Mesenchymal stem cell (in vitro differentiated cells and primary cell): ENCODE results near the gene KCNQ4.

Source experiments
- DNase-seq: peaks from one replicate; pipeline ENCODE4 v3.0.0-alpha.2; 2013
- H2AFZ ChIP-seq: one replicate; pipeline ENCODE4 v1.6.1; 2013; ENCODE audit warnings: low read depth, mild to moderate bottlenecking, control low read depth, inconsistent platforms, low read length, moderate library complexity
- H2AK5ac ChIP-seq: 2 replicates; pipeline ENCODE4 v1.6.1; 2013; ENCODE audit warnings: low read length, moderate library complexity, mild to moderate bottlenecking, inconsistent platforms; ENCODE audit not compliant: severe bottlenecking
- H2BK120ac ChIP-seq: one replicate; pipeline ENCODE4 v1.6.1; 2013; ENCODE audit warnings: low read depth, mild to moderate bottlenecking, inconsistent platforms, low read length, moderate library complexity
- H2BK12ac ChIP-seq, 2 experiments: one replicate each; pipeline ENCODE4 v1.6.1; 2013; ENCODE audit warnings: inconsistent platforms in 2 of 2, low read length in 2 of 2, mild to moderate bottlenecking in 2 of 2, moderate library complexity in 2 of 2, control low read depth in 1 of 2
- H2BK15ac ChIP-seq: one replicate; pipeline ENCODE4 v1.6.1; 2013; ENCODE audit warnings: mild to moderate bottlenecking, low read depth, inconsistent platforms; ENCODE audit not compliant: poor library complexity, severe bottlenecking
- H2BK5ac ChIP-seq: 2 replicates; pipeline ENCODE4 v1.6.1; 2013; ENCODE audit warnings: low read depth, mild to moderate bottlenecking, low read length, control low read depth, inconsistent platforms; ENCODE audit not compliant: poor library complexity, severe bottlenecking
- H3K14ac ChIP-seq, 2 experiments: one replicate each; pipeline ENCODE4 v1.6.1; 2013; ENCODE audit warnings: inconsistent platforms in 2 of 2, low read length in 2 of 2, control low read depth in 1 of 2, mild to moderate bottlenecking in 1 of 2, moderate library complexity in 1 of 2
- H3K18ac ChIP-seq, 2 experiments: one replicate each; pipeline ENCODE4 v1.6.1; 2013; ENCODE audit warnings: inconsistent platforms in 2 of 2, low read length in 2 of 2, control low read depth in 1 of 2, low read depth in 1 of 2, mild to moderate bottlenecking in 1 of 2
- H3K23ac ChIP-seq, 2 experiments: one replicate each; pipeline ENCODE4 v1.6.1; 2013; ENCODE audit warnings: inconsistent platforms in 2 of 2, low read length in 2 of 2, mild to moderate bottlenecking in 2 of 2, moderate library complexity in 2 of 2, control low read depth in 1 of 2
- H3K27ac ChIP-seq: 2 replicates; pipeline ENCODE4 v1.5.1; 2013; ENCODE audit warnings: mild to moderate bottlenecking, moderate library complexity, low read length, control low read depth, inconsistent platforms; ENCODE audit not compliant: poor library complexity, severe bottlenecking
- H3K27me3 ChIP-seq, 2 experiments: 2 replicates each; pipeline versions ENCODE4 v1.6.1 to v1.7.0; 2013; ENCODE audit warnings: low read length in 2 of 2, mild to moderate bottlenecking in 2 of 2, moderate library complexity in 2 of 2, control low read depth in 1 of 2, inconsistent platforms in 1 of 2; ENCODE audit not compliant: control insufficient read depth in 1 of 2, insufficient read depth in 1 of 2
- H3K36me3 ChIP-seq, 2 experiments: 2 replicates each; pipeline versions ENCODE4 v1.6.1 to v1.7.0; 2013; ENCODE audit warnings: low read length in 2 of 2, control low read depth in 1 of 2, inconsistent platforms in 1 of 2, low read depth in 1 of 2, mild to moderate bottlenecking in 1 of 2; ENCODE audit not compliant: insufficient read depth in 2 of 2, control insufficient read depth in 1 of 2
- H3K4ac ChIP-seq, 2 experiments: one replicate each; pipeline ENCODE4 v1.6.1; 2013; ENCODE audit warnings: inconsistent platforms in 2 of 2, low read length in 2 of 2, mild to moderate bottlenecking in 2 of 2, moderate library complexity in 2 of 2, control low read depth in 1 of 2, low read depth in 1 of 2
- H3K4me1 ChIP-seq: 2 replicates; pipeline ENCODE4 v1.6.1; 2013; ENCODE audit warnings: low read depth, low read length, control low read depth; ENCODE audit not compliant: control insufficient read depth, insufficient read depth
- H3K4me2 ChIP-seq: 2 replicates; pipeline ENCODE4 v1.6.1; 2013; ENCODE audit warnings: low read length, mild to moderate bottlenecking, inconsistent platforms; ENCODE audit not compliant: poor library complexity, severe bottlenecking
- H3K4me3 ChIP-seq, 2 experiments: 2 replicates each; pipeline versions ENCODE4 v1.5.1 to v1.7.0; 2013; ENCODE audit warnings: low read length in 2 of 2, mild to moderate bottlenecking in 2 of 2, control low read depth in 1 of 2, low read depth in 1 of 2; ENCODE audit not compliant: insufficient read depth in 1 of 2
- H3K79me1 ChIP-seq: replicated peaks from 2 replicates; pipeline ENCODE4 v1.6.1; 2013; ENCODE audit warnings: mild to moderate bottlenecking, control low read depth, low read length, inconsistent platforms; ENCODE audit not compliant: poor library complexity, severe bottlenecking
- H3K9ac ChIP-seq: 2 replicates; pipeline ENCODE4 v1.7.0; 2013; ENCODE audit warnings: mild to moderate bottlenecking, low read length, moderate library complexity
- H3K9me3 ChIP-seq: 2 replicates; pipeline ENCODE4 v1.7.0; 2013; ENCODE audit warnings: mild to moderate bottlenecking, low read length; ENCODE audit not compliant: control insufficient read depth
- H4K8ac ChIP-seq: one replicate; pipeline ENCODE4 v1.6.1; 2013; ENCODE audit warnings: inconsistent platforms, mild to moderate bottlenecking, low read length, moderate library complexity
- H4K91ac ChIP-seq: one replicate; pipeline ENCODE4 v1.6.1; 2013; ENCODE audit warnings: mild to moderate bottlenecking, low read length, inconsistent platforms
- WGBS: methylation state at CpG from one replicate; pipeline ENCODE4 v1.1.7; 2013; ENCODE audit warnings: mixed read lengths; 5-methylcytosine and 5-hydroxymethylcytosine counted together

The KCNQ4 gene

DNA sequence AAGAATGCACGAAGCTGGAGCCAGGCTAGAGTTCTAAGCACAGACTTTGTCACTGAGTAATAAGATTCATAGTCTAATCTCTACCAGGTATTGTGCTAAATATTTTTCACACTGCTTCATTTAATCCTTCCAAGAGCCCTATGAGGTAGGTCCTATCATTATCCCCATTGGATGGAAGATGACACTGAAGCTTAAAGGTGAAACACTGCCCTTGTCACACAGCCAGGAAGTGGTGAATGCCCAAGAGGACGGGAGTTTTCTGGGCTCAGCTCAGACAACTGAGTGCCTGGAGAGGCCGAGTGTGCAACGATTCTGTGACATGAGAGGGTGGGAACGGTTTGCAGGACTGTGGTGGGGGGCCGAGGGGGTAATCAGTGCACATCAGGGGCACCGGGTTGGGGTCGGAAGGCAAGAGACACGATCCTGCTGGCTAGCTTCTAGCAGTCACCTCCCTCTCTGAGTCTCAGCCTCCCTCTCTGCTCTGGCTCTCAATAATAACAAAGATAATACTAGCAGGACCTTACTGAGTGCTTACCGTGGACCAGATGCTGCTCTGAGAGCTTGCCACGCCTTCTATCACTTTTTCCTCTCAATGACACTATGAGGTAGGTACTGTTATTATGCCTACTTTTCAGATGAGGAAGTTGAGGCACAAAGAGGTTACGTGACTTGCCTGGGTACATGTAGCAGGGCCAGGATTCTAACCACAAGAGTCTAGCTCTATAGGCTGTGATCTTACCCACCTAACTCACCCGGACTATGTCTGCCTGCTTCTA, 12.4 kb downstream of the KCNQ4 start:
- Histone ChIP-seq H3K14ac (no peak overlapping the region), H3K27ac (no peak overlapping the region), H3K23ac (no peak overlapping the region), H2BK12ac (no peak overlapping the region), H2BK120ac (no peak overlapping the region), H3K18ac (no peak overlapping the region), H3K9ac (no peak overlapping the region), H3K4ac (no peak overlapping the region), H3K4me2 (no peak overlapping the region), H3K36me3 (no peaks in the 10 kb centered on the region), H2AK5ac (no peak overlapping the region), H3K4me3 (no peak overlapping the region), H3K4me1 (peaks cover 5% of the 10 kb centered on the region), H4K8ac (no peak overlapping the region), H2AFZ (no peak overlapping the region), H3K79me1 (no peaks in the 10 kb centered on the region), H4K91ac (no peak overlapping the region), H3K9me3 (no peaks in the 10 kb centered on the region), H2BK15ac (no peak overlapping the region), H3K27me3 (peaks cover 27 to 78% of the 10 kb centered on the region in 2 experiments), H2BK5ac (no peak overlapping the region)
- 59% methylated on average over 11 of the region's 13 CpGs for WGBS
- no peak for DNase-seq

DNA sequence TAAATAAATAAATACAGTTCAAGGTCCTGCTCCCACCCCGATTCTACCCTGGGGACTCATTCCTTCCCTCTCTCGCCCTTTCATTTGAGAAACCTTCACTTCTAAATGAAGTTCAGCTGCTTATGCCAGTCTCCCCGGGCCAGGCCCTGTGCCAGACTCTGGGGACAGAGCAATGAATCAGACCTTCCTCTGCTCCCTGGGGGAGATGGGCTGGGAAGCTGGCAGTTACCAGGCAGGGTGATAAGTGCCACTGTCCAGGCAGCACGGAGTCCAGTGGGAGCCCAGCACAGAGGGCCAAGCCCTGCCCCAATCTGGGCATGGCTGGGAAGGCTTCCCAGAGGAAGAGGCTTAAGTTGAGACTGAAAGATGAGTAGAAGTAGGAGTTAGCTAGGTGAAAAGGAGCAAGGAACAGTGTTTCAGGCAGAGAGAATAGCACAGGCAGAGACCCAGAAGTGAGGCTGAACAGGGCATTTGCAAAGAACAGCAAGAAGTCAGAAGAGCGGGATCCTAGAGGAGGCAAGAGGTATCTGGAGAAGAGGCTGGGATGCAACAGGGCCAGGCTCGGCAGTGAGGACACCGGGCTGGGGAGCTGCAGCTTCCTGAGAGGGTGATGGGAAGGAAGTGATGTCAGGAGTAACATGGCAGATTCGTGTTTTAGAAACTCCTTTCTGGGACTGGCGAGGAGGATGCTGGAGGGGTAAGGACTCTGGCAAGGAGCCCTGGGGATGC, 13.5 kb downstream of the KCNQ4 start:
- WGBS: 86% methylated on average over 7 of the region's 9 CpGs
- Histone ChIP-seq H3K4me1 (peaks cover 6% of the 10 kb centered on the region), H3K4me3 (peak overlapping the region in 1 of 2 experiments; percentile 3), H3K4ac (no peak overlapping the region), H3K4me2 (no peak overlapping the region), H2BK15ac (no peak overlapping the region), H3K9ac (no peak overlapping the region), H2AFZ (no peak overlapping the region), H3K36me3 (no peaks in the 10 kb centered on the region), H3K23ac (no peak overlapping the region), H2BK12ac (no peak overlapping the region), H3K79me1 (no peaks in the 10 kb centered on the region), H4K91ac (no peak overlapping the region), H3K14ac (no peak overlapping the region), H3K9me3 (no peaks in the 10 kb centered on the region), H2BK120ac (no peak overlapping the region), H3K27me3 (peaks cover 21 to 78% of the 10 kb centered on the region in 2 experiments), H4K8ac (no peak overlapping the region), H2AK5ac (no peak overlapping the region), H2BK5ac (no peak overlapping the region), H3K18ac (no peak overlapping the region), H3K27ac (no peak overlapping the region)
- DNase-seq: no peak

- Histone ChIP-seq H3K79me1 (no peaks in the 10 kb centered on the region), H3K14ac (no peak overlapping the region)
These were observed 14.1 kb downstream of the KCNQ4 start for GRCh38 chr1:40797668-40798010.

More at GRCh38 chr1:40797668-40798010, 14.1 kb downstream of the KCNQ4 start:
- H2BK15ac ChIP-seq: no peak overlapping the region
- no peak overlapping the region for H2BK12ac ChIP-seq
- no peak for DNase-seq
- H3K18ac ChIP-seq: no peak overlapping the region
- no peaks in the 10 kb centered on the region for H3K9me3 ChIP-seq
- H4K91ac ChIP-seq: no peak overlapping the region
- H4K8ac ChIP-seq: no peak overlapping the region
- H2BK120ac ChIP-seq: no peak overlapping the region
- H3K9ac ChIP-seq: no peak overlapping the region
- H2AK5ac ChIP-seq: no peak overlapping the region
- H3K4me1 ChIP-seq: peaks cover 7% of the 10 kb centered on the region
- H3K4ac ChIP-seq: no peak overlapping the region
- H3K27me3 ChIP-seq: peaks cover 21 to 75% of the 10 kb centered on the region in 2 experiments
- no peak overlapping the region for H3K4me3 ChIP-seq
- H2AFZ ChIP-seq: no peak overlapping the region
- no peak overlapping the region for H3K4me2 ChIP-seq
- no peak overlapping the region for H2BK5ac ChIP-seq
- 97% methylated on average over 3 of the region's 3 CpGs for WGBS
- H3K36me3 ChIP-seq: no peaks in the 10 kb centered on the region
- H3K23ac ChIP-seq: no peak overlapping the region
- no peak overlapping the region for H3K27ac ChIP-seq
